HG02938 (cell line): ENCODE measurements around the gene TP63.

Experiments
- ATAC-seq: cut with Tn5 transposase; IDR thresholded peaks from one replicate; pipeline ENCODE4 v1.9.1; 2021; ENCODE audit warnings: mild to moderate bottlenecking, moderate library complexity; ENCODE audit not compliant: unreplicated experiment

The TP63 gene

DNA sequence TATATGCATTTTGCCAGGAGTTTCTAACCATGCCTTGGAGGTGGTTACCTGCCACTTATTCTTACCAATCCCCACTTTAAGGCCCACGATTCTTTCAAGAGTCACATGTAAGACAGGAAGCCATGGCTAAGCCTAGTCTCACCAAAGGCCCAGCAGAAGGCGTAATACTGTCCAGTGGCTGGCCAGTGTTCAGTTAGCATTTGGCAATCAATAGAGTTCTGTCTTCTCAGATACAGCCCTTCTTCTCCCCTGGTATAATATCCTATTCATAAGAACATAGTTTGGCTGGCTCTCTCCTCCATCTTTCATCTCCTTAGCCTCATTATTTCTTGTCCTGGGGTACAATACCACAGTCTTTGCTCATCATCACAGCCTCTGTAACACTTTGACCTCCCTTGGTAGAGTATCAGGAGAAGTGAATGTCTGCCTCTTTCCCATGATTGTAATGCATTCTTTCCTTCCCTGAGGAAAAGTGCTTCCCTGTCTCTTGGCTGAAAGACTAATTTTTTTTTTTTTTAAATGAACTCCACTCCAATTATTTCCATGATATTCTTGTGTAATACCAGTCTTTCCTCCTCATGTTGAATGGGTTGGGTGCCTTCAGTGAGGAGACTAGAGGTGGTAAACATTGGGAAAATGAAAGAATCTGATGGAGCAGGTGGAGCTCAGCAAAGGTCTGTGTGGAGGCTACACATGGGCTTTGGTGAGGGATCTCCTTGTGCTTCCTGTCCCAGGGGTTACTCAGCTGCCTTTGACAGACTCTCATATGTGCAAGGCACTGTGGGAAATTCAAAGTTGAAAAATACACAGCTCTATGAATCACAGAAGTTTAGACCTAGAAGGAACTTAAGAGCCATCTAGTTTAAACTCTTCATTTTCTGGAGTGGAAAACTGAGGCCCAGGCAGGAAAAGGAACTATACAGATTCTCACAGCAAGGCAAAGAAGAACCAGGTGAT lies 271.3 kb downstream of the TP63 start:
- no peak for ATAC-seq

DNA sequence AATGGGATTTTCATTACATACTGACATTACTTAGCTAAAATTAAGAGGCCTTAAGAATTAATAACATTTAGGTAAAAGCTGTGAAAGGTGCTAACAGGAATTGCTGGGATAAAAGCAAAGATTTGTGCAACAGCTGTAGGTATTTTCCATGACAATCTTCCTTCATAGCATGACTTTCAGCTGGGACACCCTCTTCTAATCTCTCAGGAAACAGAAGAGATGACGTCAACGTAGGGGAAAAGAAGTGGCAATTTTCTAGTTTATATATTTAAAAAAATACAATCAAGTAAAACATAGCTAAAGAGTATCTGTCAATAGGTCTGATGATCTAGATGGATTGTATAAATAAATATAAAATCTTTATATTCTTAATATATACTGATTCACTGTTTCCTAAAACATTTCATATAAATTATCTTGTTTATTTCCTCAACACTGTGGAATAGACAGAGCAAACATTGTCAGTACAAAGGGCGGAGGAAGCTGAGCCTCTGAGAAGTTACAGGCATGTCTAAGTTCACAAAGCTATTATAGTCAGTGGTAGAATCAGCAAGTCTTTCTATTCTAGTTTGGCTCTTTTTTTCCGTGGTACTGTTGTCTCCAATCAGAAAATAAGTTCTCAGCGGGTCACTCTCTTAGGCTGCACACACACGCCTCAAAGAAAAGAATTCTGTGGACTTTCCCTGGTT lies 272.5 kb downstream of the TP63 start:
- no peak for ATAC-seq

DNA sequence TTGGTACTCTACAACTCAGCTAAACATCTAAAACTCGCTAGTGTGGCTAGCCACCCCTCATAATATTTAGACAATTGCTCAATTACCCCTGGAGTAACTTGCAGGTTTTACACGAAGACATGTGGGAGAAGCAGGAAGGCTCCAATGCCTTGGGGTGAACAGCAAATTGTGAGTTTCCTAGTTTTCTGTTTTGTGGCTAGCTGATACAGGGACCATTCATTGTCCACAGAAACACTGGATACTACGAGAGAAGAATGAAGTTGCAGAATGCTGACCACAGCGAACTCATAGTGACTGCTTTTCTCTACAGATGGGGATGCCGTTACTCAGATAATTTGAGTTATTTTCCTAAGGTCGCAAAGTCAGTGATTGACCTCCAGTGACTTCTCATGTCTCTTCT lies 276.6 kb downstream of the TP63 start:
- no peak for ATAC-seq

DNA sequence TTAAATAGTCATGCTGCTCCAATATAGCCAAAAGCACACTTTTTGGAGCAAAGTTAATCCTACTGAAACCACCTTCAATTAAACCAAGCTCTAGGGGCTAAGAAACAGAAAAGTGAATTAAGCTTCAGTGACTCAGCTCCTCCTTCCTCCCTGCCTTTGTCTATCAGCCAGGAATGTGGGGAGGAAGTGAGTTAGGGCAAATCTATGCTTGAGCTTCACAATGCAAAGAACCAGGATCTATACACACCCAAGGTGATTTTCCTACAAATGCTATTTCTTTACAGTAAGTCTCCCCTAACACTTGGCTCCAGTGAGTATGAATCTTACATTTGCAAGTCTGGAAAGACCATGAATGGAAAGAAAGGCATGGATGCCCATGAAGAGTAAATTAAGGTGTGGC lies 277.5 kb downstream of the TP63 start:
- ATAC-seq, result no peak

DNA sequence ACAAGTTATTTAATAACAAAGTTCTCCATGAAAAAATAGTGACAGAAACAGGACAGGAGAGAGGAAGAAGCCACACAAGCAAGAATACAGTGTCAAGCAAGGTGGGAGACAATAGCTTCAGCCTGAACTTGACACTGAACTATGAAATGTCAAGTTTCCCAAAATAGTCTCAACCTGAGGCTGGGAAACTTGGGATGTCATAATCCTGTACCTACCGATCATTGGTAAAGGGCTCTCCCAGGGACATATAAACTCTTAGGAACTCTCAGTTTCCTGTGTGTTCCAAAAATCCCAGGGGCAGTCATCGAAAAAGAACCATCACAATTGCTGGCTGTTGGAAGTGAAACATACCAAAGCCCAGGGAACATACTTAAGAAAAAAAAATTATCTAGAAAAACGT lies 277.9 kb downstream of the TP63 start:
- no peak for ATAC-seq

DNA sequence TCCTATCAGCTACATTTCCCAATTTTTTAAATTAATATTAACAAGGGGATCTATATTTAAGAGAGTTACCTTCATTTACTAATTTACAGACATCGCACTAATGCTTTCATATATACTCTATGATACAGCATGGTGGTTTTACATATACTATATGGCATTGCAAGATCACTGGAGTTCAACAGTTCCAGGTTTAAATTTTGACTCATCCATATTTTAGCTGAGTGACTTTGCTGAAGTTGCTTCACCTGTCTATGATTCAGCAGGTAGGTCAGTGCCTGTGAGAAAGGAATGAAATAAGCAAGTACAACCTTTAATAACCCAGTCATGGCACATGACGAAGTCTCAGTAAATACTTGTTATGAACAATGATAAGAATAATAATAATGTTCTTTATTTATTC lies 278.4 kb downstream of the TP63 start:
- ATAC-seq, result no peak

DNA sequence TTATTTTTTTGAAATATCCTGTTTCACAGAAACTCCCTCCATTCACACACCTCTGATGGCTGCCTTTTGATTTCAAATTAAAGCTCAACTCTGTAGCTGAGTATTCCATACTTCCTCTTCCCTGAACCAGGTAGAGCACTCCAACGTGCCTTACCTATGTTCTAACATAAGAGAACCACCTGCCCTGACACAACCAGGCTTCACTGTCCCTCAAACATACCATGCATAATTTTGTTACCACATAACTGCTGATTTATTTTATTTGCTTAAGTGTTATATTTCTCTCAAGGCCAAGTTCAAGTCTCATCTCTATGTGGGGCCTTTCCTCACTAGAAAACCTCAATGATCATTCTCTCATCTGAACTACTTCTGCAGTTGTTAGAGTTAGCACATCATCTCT lies 279.8 kb downstream of the TP63 start:
- no peak for ATAC-seq

DNA sequence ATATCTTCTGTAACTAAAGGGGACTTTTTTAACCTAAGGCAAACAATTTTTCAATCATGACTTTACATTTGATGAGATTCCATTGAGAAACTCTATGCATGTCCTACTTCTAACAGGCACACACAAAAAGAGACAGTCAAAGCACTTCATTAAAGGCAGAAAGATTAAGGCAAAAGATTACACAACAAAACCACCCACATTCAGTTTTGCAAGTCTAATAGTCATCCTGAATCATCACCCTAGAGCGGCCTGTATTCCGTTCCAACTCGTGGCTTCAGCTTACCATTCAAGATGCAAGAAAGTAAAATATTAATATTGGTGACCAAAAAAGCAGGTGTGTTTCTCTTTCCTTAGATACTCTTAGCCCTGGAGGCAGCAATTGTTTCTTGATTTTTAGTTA lies 283.6 kb downstream of the TP63 start:
- ATAC-seq, result no peak

DNA sequence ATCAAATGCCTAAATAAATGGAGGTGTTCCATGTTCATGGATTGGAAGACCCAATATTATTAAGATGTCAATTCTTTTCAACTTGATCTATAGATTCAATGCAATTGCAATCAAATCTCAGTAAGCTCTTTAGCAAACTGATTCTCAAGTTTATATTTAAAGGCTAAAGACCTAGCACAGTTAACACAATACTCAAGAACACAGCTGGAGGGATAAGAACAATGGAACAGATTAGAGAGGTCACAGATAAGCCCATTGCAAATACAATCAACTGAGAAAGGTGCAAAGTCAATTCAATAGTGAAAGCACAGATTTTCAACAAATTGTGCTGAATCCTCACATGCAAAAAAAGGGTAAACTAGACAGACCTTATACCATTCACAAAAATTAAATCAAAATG lies 290.6 kb downstream of the TP63 start:
- ATAC-seq, result no peak

DNA sequence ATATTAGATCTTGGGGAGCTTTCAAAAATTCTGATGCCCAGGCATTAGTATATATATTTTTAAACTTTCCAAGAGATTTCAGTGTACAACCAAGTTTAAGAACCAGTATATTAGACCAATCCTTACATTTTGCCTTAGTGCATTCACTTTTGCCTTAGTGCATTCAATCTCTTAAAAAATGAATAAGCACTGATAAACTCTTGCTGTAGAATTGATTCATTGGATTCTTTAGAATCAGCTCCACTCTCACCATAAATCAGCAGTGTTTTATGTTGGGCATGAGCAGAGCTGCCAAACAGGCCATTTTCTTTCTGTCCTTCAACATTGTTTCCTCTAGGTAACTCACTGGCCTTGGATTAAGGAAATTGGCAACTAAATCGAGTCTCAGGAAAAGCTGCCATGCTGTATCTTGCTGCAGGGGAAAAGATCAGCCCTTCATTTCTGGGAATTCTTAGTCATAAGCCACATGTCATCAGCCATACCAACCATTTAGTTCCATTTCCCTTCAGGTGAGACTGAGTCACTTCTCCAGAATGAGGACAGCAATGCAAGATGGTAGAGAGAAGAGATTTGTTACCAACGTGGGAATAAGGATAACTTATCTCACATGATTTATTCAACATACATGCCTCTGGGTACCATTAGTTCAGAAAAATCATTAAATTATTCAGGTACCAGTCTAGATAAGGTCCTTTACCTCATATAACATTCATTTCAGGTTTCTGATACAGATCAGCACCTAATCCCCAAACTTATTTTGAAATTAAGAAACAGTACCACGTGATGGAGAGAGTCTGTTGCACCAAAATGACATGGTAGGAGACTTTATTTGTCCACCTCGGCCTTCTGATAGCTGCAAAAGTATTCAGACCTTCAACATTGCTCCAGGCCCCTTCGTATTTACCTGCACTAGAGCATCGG lies 297.0 kb downstream of the TP63 start:
- no peak for ATAC-seq

DNA sequence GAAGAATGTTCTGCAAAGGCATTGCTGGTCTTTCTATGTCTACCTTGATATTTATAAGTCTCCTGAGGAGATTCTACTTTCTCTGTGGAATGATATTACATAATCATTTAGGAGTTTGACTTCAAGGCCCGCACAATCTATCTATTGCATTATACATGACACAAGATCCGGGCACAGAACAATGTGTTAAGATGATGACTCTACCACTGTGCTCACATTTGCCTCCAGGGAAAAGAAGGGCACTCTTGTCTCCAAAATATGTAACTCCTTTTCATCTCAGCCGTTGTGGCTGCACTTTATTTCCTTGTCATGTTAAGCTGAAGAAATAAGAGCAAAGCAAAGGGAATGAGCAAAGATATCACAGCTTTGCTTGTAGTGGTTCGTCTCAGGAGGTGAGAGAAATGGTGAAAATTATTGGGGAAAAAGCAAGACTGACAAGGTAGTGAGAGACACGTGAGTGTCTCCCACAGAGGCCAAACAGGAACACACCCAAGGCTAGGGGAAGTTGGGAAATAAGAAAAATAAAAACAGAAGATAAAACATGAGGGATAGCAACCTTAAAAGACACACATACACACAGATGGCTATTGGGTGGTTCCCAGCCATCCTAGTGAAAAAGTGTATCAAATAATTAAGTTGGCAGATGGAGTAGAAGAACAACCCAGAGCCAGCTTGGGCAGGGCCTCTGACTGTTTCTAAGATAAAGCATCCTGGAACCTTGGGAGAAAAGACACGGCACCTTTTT lies 305.2 kb downstream of the TP63 start:
- no peak for ATAC-seq

DNA sequence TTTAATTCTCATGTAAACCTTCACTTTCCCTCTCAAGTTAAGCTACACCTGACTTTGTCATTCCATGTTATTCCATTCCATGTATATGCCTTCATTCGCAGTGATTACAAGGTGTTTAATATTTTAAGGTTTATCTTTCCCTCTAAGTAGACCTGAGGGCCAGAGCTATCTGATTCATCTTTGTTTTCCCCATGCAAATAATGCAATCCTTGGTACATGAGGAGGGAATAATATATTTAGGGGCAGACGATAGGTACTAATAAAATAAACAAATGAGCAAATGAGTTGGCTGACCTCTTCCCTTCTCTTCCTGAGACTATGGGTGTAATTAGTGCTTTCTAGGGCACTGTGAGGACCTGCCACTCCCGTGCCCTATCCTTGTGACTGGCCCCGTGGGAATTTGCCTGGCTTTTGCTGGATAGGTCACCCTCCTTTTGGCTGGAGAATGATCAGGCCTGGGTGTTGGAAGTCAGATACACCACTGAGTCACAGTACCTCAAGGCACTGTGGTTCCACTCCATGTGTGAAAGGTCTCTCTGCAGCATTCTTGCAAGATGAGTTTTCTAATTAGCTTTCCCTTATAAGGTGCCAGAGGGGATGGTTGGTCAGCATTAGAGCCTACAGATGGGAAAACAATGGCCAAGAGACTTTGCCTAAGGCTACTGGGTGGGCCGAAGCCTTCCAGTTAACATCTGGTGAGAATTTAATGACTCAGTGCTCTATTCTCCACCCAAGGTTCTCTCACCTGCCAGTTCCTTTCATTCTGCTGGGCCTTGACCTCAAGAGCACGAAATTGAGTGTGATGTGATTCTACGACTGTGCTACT lies 306.3 kb downstream of the TP63 start:
- ATAC-seq, result no peak

DNA sequence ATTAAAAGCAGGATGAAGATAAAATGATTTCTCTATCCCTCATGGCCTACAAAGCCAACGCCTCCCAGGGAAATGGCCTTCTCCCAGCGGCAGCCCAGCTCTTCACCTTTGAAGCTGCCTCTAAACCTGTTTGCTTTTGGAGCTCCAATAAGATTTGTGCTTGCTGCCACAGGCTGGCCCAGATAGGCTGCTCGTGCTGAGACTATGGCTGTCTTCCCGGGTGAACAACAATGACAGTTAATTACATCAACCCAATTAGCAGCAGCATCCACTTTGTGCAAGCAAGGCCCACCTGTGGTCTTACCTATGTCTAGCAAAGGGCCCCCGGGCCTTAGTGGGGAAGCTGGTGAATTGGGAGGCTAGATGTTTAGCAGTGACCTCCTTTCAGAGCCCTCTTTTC lies 309.9 kb downstream of the TP63 start:
- ATAC-seq, result no peak

DNA sequence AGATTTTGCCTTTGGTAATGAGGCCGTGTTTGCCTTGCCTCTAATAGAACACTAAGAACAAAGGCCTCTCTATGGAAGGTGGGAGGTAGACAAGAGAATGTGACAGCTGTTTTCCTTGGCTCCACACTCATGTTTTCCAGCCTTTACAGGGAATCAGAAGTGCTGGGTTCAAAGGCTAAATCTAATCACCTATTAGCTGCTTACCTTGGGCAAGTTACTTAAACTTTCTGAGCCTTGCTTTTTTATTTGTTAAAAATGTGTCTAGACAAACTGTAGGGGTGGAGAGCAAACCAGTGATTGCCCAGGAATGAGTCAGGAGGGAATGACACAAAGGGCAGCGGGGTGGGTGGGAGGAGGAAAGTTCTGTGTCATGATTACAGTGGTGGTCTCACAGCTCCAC lies 310.5 kb downstream of the TP63 start:
- ATAC-seq, result no peak

DNA sequence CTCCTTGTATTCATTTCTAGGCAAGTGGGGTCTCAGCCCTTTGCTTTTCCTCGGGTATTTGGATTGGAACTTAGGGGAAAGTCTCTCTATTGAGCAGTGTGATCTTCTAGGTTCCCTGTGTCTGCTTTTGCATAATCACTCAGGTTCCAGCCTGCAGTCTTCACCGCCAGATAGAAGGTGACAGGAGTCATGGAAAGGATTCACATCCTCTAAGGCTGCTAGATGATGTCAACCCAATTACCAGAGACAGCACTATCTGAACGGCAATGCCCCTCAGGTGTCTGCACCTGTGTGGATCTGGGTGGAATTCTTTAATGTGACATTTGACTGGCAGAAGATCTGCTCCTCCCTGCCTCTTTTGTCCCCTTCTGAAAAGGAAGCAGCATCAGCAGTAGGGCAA lies 311.8 kb downstream of the TP63 start:
- no peak for ATAC-seq

DNA sequence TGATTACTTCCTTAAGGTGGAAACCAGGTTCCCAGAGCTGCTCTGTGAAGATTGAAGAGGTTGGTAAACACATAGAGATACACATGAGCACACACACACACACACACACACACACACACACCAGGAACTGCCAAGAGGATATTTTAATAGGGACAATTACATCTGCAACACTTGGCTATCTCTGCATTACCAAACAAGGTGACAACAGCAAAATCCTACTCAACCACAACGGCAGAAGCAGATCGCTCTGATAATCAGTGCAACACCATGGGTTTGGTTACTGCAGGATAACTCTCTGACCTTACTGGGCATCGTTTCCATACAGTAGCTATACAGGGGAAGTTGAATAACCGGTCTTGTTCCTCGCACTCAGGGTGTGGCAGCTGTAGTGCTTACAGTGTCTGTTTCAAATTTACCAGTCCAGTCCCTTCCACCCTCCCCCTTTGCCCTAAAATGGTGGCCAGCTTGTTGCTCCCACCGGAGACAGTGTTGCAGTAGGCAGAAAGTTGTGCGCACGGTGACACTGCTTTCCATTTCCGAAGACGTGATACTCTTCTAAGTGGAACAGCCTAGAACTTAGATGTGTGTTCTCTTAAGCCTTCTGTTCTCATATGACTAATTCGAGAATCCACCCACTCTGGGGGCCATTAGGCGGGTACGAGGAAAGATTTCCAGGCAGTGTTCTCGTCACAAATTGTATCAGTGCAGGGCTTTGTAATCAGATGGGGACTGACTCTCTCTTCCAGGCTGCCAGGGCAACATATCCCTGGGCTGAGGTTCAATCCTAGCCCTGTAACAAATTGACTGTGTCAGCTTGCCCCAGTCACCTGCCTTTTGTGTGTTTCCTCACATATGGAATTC lies 313.3 kb downstream of the TP63 start:
- ATAC-seq, result no peak

DNA sequence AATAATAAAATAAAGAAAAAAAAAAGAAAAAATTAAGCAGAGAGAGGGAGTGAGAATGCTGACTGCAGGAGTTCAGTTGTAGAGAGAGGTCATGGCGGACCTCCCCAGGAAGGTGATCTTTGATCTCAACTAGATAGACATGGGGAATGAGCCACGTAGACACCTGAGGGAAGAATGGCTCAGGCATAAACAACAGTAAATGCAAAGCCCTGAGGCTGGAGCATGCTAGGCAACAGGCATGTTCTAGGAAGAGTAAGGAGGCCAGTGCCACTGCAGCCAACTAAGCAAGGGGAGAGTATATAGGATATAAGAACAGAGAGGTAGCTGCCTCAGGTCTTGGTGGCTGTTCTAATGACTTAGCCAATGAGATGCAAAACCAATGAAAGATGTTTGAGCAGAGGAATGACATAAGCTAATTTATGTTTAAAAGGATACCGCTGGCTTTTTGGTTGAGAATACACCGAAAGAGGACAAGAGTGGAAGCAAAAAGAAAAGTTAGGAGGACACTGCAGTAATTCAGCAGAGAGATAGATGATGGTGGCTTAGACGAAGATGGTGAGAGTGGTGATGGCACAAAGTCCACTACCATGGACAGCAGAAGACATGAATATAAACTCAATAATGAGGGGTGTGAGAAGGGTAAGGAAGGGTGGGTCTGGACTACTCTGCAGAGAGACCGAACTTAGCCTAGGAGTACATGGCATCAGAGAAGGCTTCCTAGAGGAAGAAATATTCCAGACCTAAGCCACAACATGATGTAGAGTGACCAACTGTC lies 314.9 kb downstream of the TP63 start:
- no peak for ATAC-seq
